Glomerular endothelial cell (primary cell): ENCODE data around the gene GPR160. TPM values are rescaled to one million over a fixed set of nuclear protein-coding genes. Genes with fewer than 3 reads are reported as not detected.

ENCODE experiments used
- DNase-seq: peaks from one replicate; pipeline ENCODE4 v3.0.0-alpha.2; 2011; ENCODE audit warnings: low read depth, low spot score; ENCODE audit errors: extremely low read depth
- total RNA-seq: library from RNA; depleted of rRNA; stranded (reverse); fragments of >200 nt; gene quantifications from 2 replicates; pipeline ENCODE4 v1.2.3, GENCODE V29; 2015

Gene GPR160
- total RNA-seq, 1 donor from 2014 or later: 7.9 TPM

GRCh38 chr3:170024581-170024980 is 13.2 kb upstream of the GPR160 start:
- DNase-seq: no peak

- DNase-seq: no peak
Observed at GRCh38 chr3:170027233-170028102, 10.3 kb upstream of the GPR160 start.

- no peak for DNase-seq
Observed at GRCh38 chr3:170033489-170033888, 4.3 kb upstream of the GPR160 start.

- no peak for DNase-seq
Observed at GRCh38 chr3:170038434-170039110, 777 bp downstream of the GPR160 start.

- no peak for DNase-seq
Observed at GRCh38 chr3:170040418-170040817, 2.6 kb downstream of the GPR160 start.

- DNase-seq: no peak
Observed at GRCh38 chr3:170043506-170043905, 5.7 kb downstream of the GPR160 start.

GRCh38 chr3:170044271-170044670 is 6.5 kb downstream of the GPR160 start:
- DNase-seq: no peak

GRCh38 chr3:170044795-170045244 is 7.0 kb downstream of the GPR160 start:
- DNase-seq: no peak

GRCh38 chr3:170046269-170047132 is 8.7 kb downstream of the GPR160 start:
- DNase-seq: no peak

GRCh38 chr3:170047133-170047404 is 9.3 kb downstream of the GPR160 start:
- DNase-seq: no peak

GRCh38 chr3:170049146-170050000 is 11.6 kb downstream of the GPR160 start:
- DNase-seq: no peak

GRCh38 chr3:170050753-170051152 is 13.0 kb downstream of the GPR160 start:
- no peak for DNase-seq

- DNase-seq: no peak
Observed at GRCh38 chr3:170052398-170052797, 14.6 kb downstream of the GPR160 start.

GRCh38 chr3:170054204-170054603 is 16.4 kb downstream of the GPR160 start:
- DNase-seq: no peak

- DNase-seq: no peak
Observed at GRCh38 chr3:170055209-170055608, 17.4 kb downstream of the GPR160 start.

GRCh38 chr3:170056710-170057454 is 19.1 kb downstream of the GPR160 start:
- no peak for DNase-seq

- no peak for DNase-seq
Observed at GRCh38 chr3:170057550-170057949, 19.8 kb downstream of the GPR160 start.

- DNase-seq: no peak
Observed at GRCh38 chr3:170058127-170058526, 20.3 kb downstream of the GPR160 start.

- no peak for DNase-seq
Observed at GRCh38 chr3:170059447-170059846, 21.7 kb downstream of the GPR160 start.

GRCh38 chr3:170062068-170062467 is 24.3 kb downstream of the GPR160 start:
- DNase-seq: no peak
